ENCODE results near the gene LEP. TPM values are rescaled to one million over a fixed set of nuclear protein-coding genes. Genes with fewer than 3 reads are reported as not detected.

The LEP gene
- total RNA-seq, result not detected
- long read RNA-seq, result 0 reads

GRCh38 chr7:128240696-128241386 is at the start of gene LEP:
TSS of gene LEP (plus strand) at chr7:128241278. CDS start at chr7:128252019, 10,741 bp downstream.
- no peak for DNase-seq
- Histone ChIP-seq H3K36me3 (no peaks in the 10 kb centered on the region), H3K9me3 (peaks cover 7% of the 10 kb centered on the region), H3K4me3 (no peak within 1 kb of the TSS), H3K4me1 (no peaks in the 10 kb centered on the region), H3K27ac (no peak within 1 kb of the TSS), H3K27me3 (ENCODE audit: low read depth) (peaks cover 35% of the 10 kb centered on the region)
- ATAC-seq, result no peak
- intact Hi-C loops (cut with DNase I), result no loop called here
- no peak for TF ChIP-seq CTCF (IDR thresholded peaks at IDR 0.05)

DNA sequence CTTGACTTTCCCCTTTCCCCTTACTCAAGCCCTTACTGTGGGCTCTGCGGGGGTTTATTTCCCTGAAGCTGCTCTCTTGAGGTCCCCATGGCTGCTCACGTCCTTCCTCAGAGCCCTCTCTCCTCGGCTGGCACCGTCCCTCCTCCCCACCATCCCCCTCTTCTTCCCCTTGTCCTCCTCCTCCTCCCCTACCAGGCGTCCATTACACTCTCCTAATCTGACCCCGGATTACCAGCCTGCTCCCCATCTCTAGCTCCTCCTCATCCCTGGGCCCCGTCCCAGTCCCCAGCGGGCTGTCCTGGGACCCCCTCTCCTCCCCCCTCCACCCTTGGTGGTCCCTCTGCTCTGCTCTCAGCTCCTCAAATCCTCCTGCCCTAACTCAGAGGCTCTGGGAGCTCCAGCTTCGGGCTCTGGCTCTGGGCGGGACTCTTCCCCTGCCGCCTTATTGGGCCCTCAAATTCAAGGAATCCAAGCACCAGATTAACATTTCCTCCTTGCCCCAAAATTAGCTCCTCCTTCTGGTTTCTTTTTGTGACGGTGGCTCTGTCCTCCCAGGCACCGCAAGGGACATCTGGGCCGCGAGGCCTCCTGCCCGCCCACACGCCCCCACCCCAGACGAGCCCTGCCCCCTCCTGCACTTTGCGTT is 48.5 kb upstream of the LEP start:
- TF ChIP-seq CTCF (IDR thresholded peaks at IDR 0.05), result no peak
- no peaks in the 10 kb centered on the region for H3K36me3 ChIP-seq
- ATAC-seq, result no peak
- H3K4me1 ChIP-seq, result no peaks in the 10 kb centered on the region
- DNase-seq, result no peak
- intact Hi-C loops (cut with DNase I), result no loop called here
- H3K9me3 ChIP-seq, result peaks cover 25% of the 10 kb centered on the region
- H3K27me3 ChIP-seq (ENCODE audit: low read depth), result peaks cover 26% of the 10 kb centered on the region
- no peak overlapping the region for H3K4me3 ChIP-seq
- H3K27ac ChIP-seq, result no peak overlapping the region

- Histone ChIP-seq H3K9me3 (peaks cover 25% of the 10 kb centered on the region), H3K27ac (no peak overlapping the region), H3K27me3 (ENCODE audit: low read depth) (peaks cover 22% of the 10 kb centered on the region), H3K36me3 (no peaks in the 10 kb centered on the region), H3K4me1 (no peaks in the 10 kb centered on the region), H3K4me3 (no peak overlapping the region)
- intact Hi-C loops (cut with DNase I), result no loop called here
- no peak for ATAC-seq
- DNase-seq, result no peak
- no peak for TF ChIP-seq CTCF (IDR thresholded peaks at IDR 0.05)
These were observed 46.4 kb upstream of the LEP start for GRCh38 chr7:128194533-128195282.

GRCh38 chr7:128197589-128197988 is 43.5 kb upstream of the LEP start:
- no peak for DNase-seq
- TF ChIP-seq CTCF (IDR thresholded peaks at IDR 0.05), result no peak
- intact Hi-C loops (cut with DNase I), result no loop called here
- peaks cover 35% of the 10 kb centered on the region for H3K27me3 ChIP-seq (ENCODE audit: low read depth)
- H3K36me3 ChIP-seq, result no peaks in the 10 kb centered on the region
- peaks cover 10% of the 10 kb centered on the region for H3K4me1 ChIP-seq
- H3K4me3 ChIP-seq, result no peak overlapping the region
- H3K27ac ChIP-seq, result no peak overlapping the region
- H3K9me3 ChIP-seq, result peaks cover 25% of the 10 kb centered on the region
- ATAC-seq, result no peak

GRCh38 chr7:128197989-128198580 is 43.0 kb upstream of the LEP start:
- intact Hi-C loops (cut with DNase I), result no loop called here
- H3K27me3 ChIP-seq (ENCODE audit: low read depth), result peaks cover 35% of the 10 kb centered on the region
- DNase-seq, result no peak
- no peak overlapping the region for H3K4me3 ChIP-seq
- H3K9me3 ChIP-seq, result peaks cover 25% of the 10 kb centered on the region
- TF ChIP-seq CTCF (IDR thresholded peaks at IDR 0.05), result no peak
- no peak overlapping the region for H3K27ac ChIP-seq
- H3K36me3 ChIP-seq, result no peaks in the 10 kb centered on the region
- peaks cover 10% of the 10 kb centered on the region for H3K4me1 ChIP-seq
- no peak for ATAC-seq

Measured in lower lobe of right lung (tissue), 2 donors.